ENCODE results near the gene KLHL5. TPM values are rescaled to one million over a fixed set of nuclear protein-coding genes. Genes with fewer than 3 reads are reported as not detected.
"Not testable (repeated sequence)": the region's sequence is repeated elsewhere in the genome, so short reads cannot be mapped to it uniquely, and the experiment has no call there.

Gene KLHL5
- total RNA-seq, 1 donor from 2014 or later: 29.6 TPM

- DNase-seq (ENCODE audit: low spot score): no peak
Measured at GRCh38 chr4:39103291-39103690, 41.3 kb downstream of the KLHL5 start.

- no peak for DNase-seq (ENCODE audit: low spot score)
Measured at GRCh38 chr4:39104255-39104654, 42.2 kb downstream of the KLHL5 start.

GRCh38 chr4:39106011-39106410 lies 44.0 kb downstream of the KLHL5 start:
- no peak for DNase-seq (ENCODE audit: low spot score)

- no peak for DNase-seq (ENCODE audit: low spot score)
Measured at GRCh38 chr4:39114436-39114835, 52.4 kb downstream of the KLHL5 start.

- no peak for DNase-seq (ENCODE audit: low spot score)
Measured at GRCh38 chr4:39118034-39118658, 56.1 kb downstream of the KLHL5 start.

- no peak for DNase-seq (ENCODE audit: low spot score)
Measured at GRCh38 chr4:39120418-39120817, 58.4 kb downstream of the KLHL5 start.

GRCh38 chr4:39124885-39125599 lies 63.0 kb downstream of the KLHL5 start:
- no peak for DNase-seq (ENCODE audit: low spot score)

- no peak for DNase-seq (ENCODE audit: low spot score)
Measured at GRCh38 chr4:39125600-39125985, 63.6 kb downstream of the KLHL5 start.

- DNase-seq (ENCODE audit: low spot score): no peak
Measured at GRCh38 chr4:39126256-39127095, 64.4 kb downstream of the KLHL5 start.

GRCh38 chr4:39133623-39134022 lies 71.6 kb downstream of the KLHL5 start:
- no peak for DNase-seq (ENCODE audit: low spot score)

- DNase-seq (ENCODE audit: low spot score): no peak
Measured at GRCh38 chr4:39134683-39135306, 72.8 kb downstream of the KLHL5 start.

GRCh38 chr4:39138227-39138626 lies 76.2 kb downstream of the KLHL5 start:
- not testable (repeated sequence) for DNase-seq (ENCODE audit: low spot score)

- DNase-seq (ENCODE audit: low spot score): no peak
Measured at GRCh38 chr4:39146211-39146610, 84.2 kb downstream of the KLHL5 start.

GRCh38 chr4:39154009-39154408 lies 92.0 kb downstream of the KLHL5 start:
- no peak for DNase-seq (ENCODE audit: low spot score)

- DNase-seq (ENCODE audit: low spot score): no peak
Measured at GRCh38 chr4:39157520-39157919, 95.5 kb downstream of the KLHL5 start.

GRCh38 chr4:39166177-39166576 lies 104.1 kb downstream of the KLHL5 start:
- DNase-seq (ENCODE audit: low spot score): no peak

- no peak for DNase-seq (ENCODE audit: low spot score)
Measured at GRCh38 chr4:39166669-39167068, 104.6 kb downstream of the KLHL5 start.

GRCh38 chr4:39169426-39169825 lies 107.4 kb downstream of the KLHL5 start:
- DNase-seq (ENCODE audit: low spot score): no peak

GRCh38 chr4:39170301-39170700 lies 108.3 kb downstream of the KLHL5 start:
- DNase-seq (ENCODE audit: low spot score): no peak

All from mucosa of gallbladder (tissue), 1 donor.